Memory B cell (primary cell): ENCODE results near the gene C2orf69.

Experiments used
- ATAC-seq: fragments of 150-1000 bp; cut with Tn5 transposase; 2 replicates; pipeline ENCODE4 v1.10.0; 2021; ENCODE audit warnings: low read depth, mild to moderate bottlenecking, moderate library complexity
- DNase-seq, 2 donors: peaks; one replicate each; pipeline ENCODE4 v3.0.0; 2022; ENCODE audit warnings: low spot score in 2 of 2
- H3K27ac Mint-ChIP-seq: one replicate; pipeline ENCODE4 v1.8.0; 2022; ENCODE audit warnings: mild to moderate bottlenecking, moderate library complexity, mixed read lengths
- H3K27me3 Mint-ChIP-seq: one replicate; pipeline ENCODE4 v1.8.0; 2022; ENCODE audit warnings: mixed read lengths
- H3K36me3 Mint-ChIP-seq: one replicate; pipeline ENCODE4 v1.8.0; 2022; ENCODE audit warnings: mild to moderate bottlenecking, mixed read lengths
- H3K4me1 Mint-ChIP-seq: one replicate; pipeline ENCODE4 v1.8.0; 2022; ENCODE audit warnings: mixed read lengths
- H3K4me3 Mint-ChIP-seq: one replicate; pipeline ENCODE4 v1.8.0; 2022; ENCODE audit warnings: mild to moderate bottlenecking, moderate library complexity, mixed read lengths
- H3K9me3 Mint-ChIP-seq: one replicate; pipeline ENCODE4 v1.8.0; 2022; ENCODE audit warnings: mixed read lengths

Gene C2orf69, protein sequence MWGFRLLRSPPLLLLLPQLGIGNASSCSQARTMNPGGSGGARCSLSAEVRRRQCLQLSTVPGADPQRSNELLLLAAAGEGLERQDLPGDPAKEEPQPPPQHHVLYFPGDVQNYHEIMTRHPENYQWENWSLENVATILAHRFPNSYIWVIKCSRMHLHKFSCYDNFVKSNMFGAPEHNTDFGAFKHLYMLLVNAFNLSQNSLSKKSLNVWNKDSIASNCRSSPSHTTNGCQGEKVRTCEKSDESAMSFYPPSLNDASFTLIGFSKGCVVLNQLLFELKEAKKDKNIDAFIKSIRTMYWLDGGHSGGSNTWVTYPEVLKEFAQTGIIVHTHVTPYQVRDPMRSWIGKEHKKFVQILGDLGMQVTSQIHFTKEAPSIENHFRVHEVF

DNA sequence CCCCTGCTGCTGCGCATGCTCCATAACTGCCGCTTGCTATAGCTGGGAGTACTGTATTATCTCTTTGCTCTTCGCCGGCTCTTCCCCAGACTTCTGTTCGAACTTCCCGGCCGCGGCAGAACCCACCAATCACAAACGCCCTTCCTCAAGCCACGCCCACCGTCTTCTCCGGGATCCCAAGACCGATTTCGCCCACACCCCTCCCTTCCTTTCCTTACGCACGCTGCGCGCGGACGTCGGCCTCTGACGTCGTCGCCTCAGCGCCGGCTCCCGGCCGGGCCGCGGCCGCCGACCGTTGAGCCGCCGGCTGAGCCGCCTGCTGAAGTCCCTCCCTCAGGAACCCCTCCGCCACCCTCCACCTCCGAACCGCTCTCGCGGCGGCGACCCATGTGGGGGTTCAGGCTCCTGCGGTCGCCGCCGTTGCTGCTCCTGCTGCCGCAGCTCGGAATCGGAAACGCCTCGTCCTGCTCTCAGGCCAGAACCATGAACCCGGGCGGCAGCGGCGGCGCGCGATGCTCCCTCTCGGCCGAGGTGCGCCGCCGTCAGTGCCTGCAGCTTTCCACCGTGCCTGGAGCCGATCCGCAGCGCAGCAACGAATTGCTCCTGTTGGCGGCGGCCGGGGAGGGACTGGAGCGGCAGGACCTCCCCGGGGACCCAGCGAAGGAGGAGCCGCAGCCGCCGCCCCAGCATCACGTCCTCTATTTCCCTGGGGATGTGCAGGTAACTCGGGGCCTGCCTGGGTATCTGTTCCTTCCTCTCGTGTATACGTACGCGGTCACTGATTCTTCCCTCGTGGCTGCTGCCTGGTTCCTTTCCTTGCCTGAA, at the start of gene C2orf69:
Gene C2orf69 (plus strand): TSS at position 242 of the 825 bp plus-strand sequence. CDS start 146 bp downstream, at position 388.
- H3K4me3 Mint-ChIP-seq = peak within 1 kb of the TSS; percentile 85
- H3K4me1 Mint-ChIP-seq = peaks cover 24% of the 10 kb centered on the region
- ATAC-seq (peak; percentile 80), DNase-seq (peak; percentile 85 to 87)
- peak within 1 kb of the TSS; percentile 94 for H3K27ac Mint-ChIP-seq
- no peaks in the 10 kb centered on the region for H3K9me3 Mint-ChIP-seq
- H3K36me3 Mint-ChIP-seq = peaks cover 11% of the 10 kb centered on the region
- no peaks in the 10 kb centered on the region for H3K27me3 Mint-ChIP-seq

DNA sequence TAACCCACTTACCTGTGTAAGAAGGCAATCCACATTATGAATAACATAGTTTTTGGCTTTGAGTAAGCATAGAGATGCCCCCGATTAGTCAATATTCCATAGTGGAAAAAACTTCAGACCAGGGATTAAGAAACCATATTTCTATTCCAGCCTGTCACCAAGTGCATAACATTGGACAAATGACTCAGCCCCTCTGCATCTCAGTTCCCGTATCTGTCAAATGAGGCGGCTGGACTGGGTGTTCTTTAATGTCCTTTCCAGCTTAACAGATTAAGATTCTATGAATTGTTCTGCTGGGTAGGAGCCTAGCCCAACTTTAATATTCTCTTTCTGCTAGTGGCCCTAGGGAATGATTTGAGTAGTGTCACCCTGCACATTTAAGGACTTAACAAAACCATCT, 48.3 kb upstream of the C2orf69 start:
- no peak for ATAC-seq
- peaks cover 3% of the 10 kb centered on the region for H3K27me3 Mint-ChIP-seq

DNA sequence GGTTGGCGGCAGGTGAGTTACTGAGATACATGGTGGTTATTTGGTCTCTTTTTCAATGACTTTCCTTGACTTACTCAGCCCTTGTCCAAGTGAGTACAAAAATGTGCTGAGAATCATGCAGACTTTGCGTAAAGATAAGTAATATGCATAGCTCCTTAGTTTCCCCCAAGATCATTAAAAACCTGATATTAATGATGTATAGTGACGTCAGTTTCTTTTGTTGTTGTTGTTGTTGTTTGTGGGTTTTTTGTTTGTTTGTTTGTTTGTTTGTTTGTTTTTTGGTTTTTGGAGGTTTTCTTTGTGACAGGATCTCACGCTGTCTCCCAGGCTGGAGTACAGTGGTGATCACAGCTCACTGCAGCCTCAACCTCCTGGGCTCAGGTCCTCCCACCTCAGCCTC, 45.2 kb upstream of the C2orf69 start:
- Mint-ChIP-seq H3K4me3 (no peak overlapping the region), H3K4me1 (no peaks in the 10 kb centered on the region), H3K36me3 (no peaks in the 10 kb centered on the region), H3K9me3 (no peaks in the 10 kb centered on the region), H3K27me3 (no peaks in the 10 kb centered on the region), H3K27ac (no peak overlapping the region)
- DNase-seq = no peak
- ATAC-seq = no peak

More for the DNA sequence above, 48.3 kb upstream of the C2orf69 start:
- Mint-ChIP-seq H3K36me3 (no peaks in the 10 kb centered on the region), H3K4me1 (no peaks in the 10 kb centered on the region), H3K9me3 (no peaks in the 10 kb centered on the region), H3K27ac (no peak overlapping the region), H3K4me3 (no peak overlapping the region)
- no peak for DNase-seq

DNA sequence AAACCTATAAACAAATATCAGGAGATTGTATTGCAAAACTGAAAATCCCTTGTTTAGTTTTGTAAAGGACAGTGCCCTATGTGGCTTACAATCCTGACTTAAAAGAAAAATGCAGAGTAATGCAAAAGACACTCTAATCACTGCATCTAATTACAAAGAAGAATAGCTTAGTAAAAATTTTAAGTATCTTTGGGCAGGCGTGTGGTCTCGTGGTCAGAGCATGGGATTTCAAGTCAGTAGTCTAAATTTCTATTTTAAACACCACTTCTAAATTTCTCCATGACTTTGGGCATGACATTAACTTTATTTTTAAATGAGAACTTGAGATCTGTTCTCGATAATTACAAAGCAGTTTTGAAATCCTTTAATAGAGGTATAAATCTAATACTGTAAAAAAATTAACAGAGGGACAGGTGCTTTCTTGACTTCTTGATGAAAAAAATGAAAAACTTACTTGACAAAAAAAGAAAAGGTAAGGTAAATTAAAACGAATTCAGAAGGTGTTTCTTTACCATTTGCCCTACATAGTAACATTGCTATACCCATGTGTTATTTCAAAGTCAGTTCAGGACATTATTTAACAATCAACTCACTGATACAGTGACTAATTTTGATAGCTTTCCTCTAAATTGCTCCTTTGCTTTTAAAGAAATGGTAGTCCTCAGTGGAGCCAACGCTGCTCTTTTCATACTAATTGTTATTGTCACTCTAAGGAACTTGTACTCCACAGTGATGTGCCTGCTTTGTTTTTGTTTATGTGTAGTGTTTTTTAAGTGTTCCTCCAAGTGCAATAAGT, 42.5 kb upstream of the C2orf69 start:
- Mint-ChIP-seq H3K36me3 (no peaks in the 10 kb centered on the region), H3K4me3 (no peak overlapping the region)

DNA sequence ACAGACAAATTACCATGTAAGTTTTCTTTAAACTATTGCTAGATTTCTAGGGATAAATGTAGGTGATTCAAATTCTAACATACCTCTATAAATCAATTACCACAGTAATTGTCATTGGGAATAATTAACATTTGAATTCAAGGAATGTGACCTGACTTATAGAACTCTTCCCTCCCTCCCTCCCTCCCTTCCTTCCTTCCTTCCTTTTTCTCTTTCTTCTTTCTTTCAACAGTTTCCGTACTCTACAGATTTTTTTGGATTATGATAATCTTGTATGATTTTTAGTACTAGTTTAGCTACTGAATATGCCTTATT, 41.9 kb upstream of the C2orf69 start:
- ATAC-seq = no peak
- H3K27me3 Mint-ChIP-seq = peaks cover 5% of the 10 kb centered on the region

More for the DNA sequence above, 42.5 kb upstream of the C2orf69 start:
- no peaks in the 10 kb centered on the region for H3K4me1 Mint-ChIP-seq
- ATAC-seq (no peak), DNase-seq (no peak)
- no peaks in the 10 kb centered on the region for H3K9me3 Mint-ChIP-seq
- H3K27me3 Mint-ChIP-seq = peaks cover 2% of the 10 kb centered on the region
- no peak overlapping the region for H3K27ac Mint-ChIP-seq

DNA sequence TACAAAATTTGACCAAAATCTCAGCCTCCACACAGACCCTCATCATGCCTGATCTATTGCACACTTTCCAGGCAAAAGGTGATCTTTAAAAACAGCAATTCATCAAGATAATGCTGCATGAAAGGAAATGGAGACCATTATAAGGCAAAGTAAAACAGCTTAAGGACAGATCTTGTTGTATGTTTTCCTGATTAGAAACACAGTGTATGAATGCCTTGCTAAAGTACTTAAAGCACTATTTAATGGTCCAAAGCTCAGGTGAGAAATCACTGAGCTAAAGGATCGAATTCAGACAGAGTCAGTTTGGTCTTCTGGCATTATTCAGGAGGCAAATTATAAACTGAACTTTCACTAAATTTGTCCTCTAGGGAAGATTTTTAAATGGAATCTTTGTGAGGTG, 41.4 kb upstream of the C2orf69 start:
- H3K36me3 Mint-ChIP-seq = peaks cover 4% of the 10 kb centered on the region
- no peak overlapping the region for H3K27ac Mint-ChIP-seq
- DNase-seq (no peak), ATAC-seq (no peak)
- H3K27me3 Mint-ChIP-seq = peaks cover 6% of the 10 kb centered on the region
- no peaks in the 10 kb centered on the region for H3K4me1 Mint-ChIP-seq
- H3K4me3 Mint-ChIP-seq = no peak overlapping the region
- peaks cover 4% of the 10 kb centered on the region for H3K9me3 Mint-ChIP-seq

More for the DNA sequence above, 41.9 kb upstream of the C2orf69 start:
- no peaks in the 10 kb centered on the region for H3K4me1 Mint-ChIP-seq
- DNase-seq = no peak
- peaks cover 3% of the 10 kb centered on the region for H3K36me3 Mint-ChIP-seq
- H3K27ac Mint-ChIP-seq = no peak overlapping the region
- H3K4me3 Mint-ChIP-seq = no peak overlapping the region
- peaks cover 3% of the 10 kb centered on the region for H3K9me3 Mint-ChIP-seq

DNA sequence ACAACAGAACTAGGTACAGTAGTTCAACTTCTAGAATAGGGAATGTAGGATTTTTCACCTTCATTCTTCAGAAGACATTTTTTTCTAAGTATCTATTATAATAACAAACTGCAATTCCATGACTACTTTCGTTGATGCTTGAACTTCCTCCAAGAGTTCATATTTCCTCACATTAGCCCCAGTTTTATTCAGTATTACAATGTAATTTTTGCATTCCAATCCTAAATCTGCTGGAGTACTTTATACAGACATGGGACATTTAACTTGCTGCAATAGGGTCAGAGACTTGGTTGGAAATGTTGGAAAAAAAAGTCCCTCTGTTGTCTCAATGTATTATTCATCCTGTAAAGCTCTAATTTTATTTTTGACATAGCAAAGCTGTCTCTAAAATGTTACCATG, 40.5 kb upstream of the C2orf69 start:
- Mint-ChIP-seq H3K9me3 (peaks cover 7% of the 10 kb centered on the region), H3K4me3 (no peak overlapping the region), H3K27ac (no peak overlapping the region), H3K36me3 (peaks cover 4% of the 10 kb centered on the region), H3K4me1 (no peaks in the 10 kb centered on the region), H3K27me3 (peaks cover 8% of the 10 kb centered on the region)
- ATAC-seq (no peak), DNase-seq (no peak)

DNA sequence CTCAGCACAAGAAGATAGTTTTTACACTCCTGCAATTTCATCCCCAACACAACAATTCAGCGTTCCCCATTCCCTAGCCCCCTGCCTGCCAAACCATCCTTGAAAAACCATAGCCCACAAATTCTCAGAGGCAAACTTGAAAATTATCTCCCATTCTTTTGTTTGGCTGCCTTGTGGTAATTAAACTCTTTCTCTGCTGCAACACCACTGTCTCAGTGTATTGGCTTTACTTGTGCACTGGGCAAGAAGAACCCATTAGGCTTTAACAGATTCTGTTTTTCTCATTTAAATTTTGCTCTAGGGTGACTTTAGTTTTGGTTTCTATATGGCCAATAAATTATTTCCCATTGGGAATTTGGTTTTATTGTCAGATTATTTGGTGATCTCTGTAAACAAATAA, 36.9 kb upstream of the C2orf69 start:
- ATAC-seq = no peak
- DNase-seq = no peak
- Mint-ChIP-seq H3K36me3 (peaks cover 10% of the 10 kb centered on the region), H3K4me3 (no peak overlapping the region), H3K9me3 (peaks cover 7% of the 10 kb centered on the region), H3K27ac (no peak overlapping the region), H3K27me3 (peaks cover 8% of the 10 kb centered on the region), H3K4me1 (no peaks in the 10 kb centered on the region)

DNA sequence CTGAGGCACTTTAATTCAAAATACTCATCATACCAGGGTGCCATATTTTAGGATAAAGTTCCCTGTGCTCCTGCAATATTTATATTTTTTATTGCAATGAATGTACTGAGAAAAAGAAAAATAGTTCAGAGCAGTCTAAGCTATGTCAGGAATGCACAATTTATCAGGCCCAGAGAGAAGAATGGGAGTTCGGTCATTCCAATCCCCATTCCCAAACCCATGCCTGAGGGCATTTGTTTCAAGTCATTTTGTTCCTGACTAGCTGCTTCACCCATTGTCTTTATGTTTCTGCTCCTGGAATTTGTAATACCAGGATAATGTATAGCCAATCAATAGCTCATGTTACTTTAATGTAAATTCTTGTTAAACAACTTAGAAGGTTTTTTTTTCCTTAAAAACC, 35.7 kb upstream of the C2orf69 start:
- ATAC-seq (no peak), DNase-seq (no peak)
- Mint-ChIP-seq H3K4me3 (no peak overlapping the region), H3K36me3 (peaks cover 12% of the 10 kb centered on the region), H3K4me1 (no peaks in the 10 kb centered on the region), H3K27me3 (peaks cover 8% of the 10 kb centered on the region), H3K9me3 (peaks cover 7% of the 10 kb centered on the region), H3K27ac (no peak overlapping the region)

DNA sequence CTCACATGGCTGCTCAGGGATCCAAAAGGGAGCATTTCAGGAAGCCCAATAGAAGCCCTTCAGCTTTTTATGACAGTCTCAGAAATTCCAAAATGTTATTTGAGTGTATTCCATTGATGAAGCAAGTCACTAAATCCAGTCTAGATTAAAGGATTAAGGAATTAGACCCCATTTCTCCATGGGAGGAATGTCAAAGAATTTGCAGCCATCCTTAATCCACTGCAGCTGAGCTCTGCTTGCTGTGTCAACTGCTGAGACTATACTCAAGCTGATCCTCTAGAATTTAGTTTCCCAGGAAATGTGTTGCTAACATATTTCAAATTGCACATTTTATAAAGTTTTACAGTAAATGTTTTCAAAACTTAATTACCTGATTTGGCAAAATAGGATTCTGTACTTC, 28.4 kb upstream of the C2orf69 start:
- Mint-ChIP-seq H3K4me3 (no peak overlapping the region), H3K9me3 (peaks cover 7% of the 10 kb centered on the region), H3K27me3 (no peaks in the 10 kb centered on the region), H3K4me1 (no peaks in the 10 kb centered on the region), H3K27ac (no peak overlapping the region), H3K36me3 (peaks cover 20% of the 10 kb centered on the region)
- DNase-seq (no peak), ATAC-seq (no peak)

DNA sequence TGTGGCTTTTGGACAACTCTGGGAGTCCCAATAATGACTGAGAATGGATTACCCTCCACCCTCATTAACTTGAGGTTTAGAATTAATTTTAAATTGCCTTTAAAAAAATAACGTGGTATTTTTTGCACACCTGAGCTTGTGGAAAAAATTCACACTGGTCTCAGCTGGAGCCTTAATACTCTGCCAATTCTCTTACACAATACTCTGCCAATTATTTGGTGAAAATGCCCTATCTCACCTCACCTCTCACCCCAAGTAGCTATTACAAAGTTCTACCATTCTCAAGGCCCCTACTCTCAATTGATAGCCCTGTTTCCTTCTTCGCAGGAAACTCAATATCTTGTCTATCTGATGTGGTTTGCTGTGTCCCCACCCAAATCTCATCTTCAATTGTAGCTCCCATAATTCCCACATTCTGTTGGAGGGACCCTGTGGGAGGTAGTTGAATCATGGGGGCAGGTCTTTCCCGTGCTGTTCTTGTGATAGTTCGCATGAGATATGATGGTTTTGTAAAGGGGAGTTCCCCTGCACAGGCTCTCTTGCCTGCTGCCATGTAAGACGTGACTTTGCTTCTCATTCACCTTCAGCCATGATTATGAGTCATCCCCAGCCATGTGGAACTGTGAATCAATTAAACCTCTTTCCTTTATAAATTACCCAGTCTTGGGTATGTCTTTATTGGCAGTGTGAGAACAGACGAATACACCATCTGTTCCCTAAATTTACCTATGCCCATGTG, 27.4 kb upstream of the C2orf69 start:
- Mint-ChIP-seq H3K9me3 (peaks cover 7% of the 10 kb centered on the region), H3K27ac (no peak overlapping the region), H3K36me3 (peaks cover 16% of the 10 kb centered on the region), H3K27me3 (no peaks in the 10 kb centered on the region), H3K4me3 (no peak overlapping the region), H3K4me1 (no peaks in the 10 kb centered on the region)
- DNase-seq = no peak
- ATAC-seq = no peak

DNA sequence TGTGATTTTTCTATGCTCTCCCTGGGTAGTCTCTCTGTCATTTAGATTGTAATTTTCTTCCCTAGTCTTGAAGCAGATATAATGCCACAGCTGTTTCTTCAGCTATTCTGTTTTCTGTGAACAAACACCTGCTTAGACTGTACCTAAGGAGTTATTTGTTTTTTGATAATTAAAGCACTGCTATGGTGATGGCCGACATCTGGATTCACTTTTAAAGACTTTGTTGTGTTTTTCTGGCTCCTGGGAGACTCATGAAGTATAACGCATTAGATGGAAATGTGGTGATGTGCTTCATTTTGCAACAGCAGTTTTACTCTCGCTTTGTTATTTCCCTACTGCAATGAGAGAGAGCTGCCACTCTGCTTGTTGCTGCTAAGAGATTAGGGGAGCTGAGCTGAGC, 15.7 kb upstream of the C2orf69 start:
- H3K4me3 Mint-ChIP-seq = no peak overlapping the region
- no peaks in the 10 kb centered on the region for H3K9me3 Mint-ChIP-seq
- ATAC-seq = no peak
- no peak for DNase-seq
- no peak overlapping the region for H3K27ac Mint-ChIP-seq
- no peaks in the 10 kb centered on the region for H3K27me3 Mint-ChIP-seq
- H3K4me1 Mint-ChIP-seq = no peaks in the 10 kb centered on the region
- peaks cover 3% of the 10 kb centered on the region for H3K36me3 Mint-ChIP-seq

DNA sequence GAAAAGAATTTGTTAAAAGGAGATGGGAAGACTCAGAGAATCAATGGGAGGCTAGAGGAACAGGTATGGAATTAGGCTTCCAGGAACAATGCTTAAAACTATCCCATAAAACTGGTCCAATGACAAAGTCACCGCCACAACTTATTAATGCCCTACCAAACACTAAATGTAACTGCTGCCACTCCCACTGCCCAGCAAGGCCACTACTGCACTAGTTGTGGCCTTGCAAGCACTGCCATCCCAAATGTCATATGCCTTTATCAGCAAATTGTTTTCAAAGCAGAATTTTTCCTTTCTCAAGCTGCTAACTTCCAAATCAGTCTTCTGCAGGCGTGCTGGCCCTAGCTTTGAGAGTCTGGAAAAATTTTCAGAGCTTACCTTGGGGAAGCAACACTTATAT, 14.5 kb upstream of the C2orf69 start:
- Mint-ChIP-seq H3K27me3 (no peaks in the 10 kb centered on the region), H3K4me3 (no peak overlapping the region), H3K9me3 (no peaks in the 10 kb centered on the region), H3K4me1 (no peaks in the 10 kb centered on the region), H3K27ac (no peak overlapping the region), H3K36me3 (peaks cover 3% of the 10 kb centered on the region)
- no peak for DNase-seq
- no peak for ATAC-seq
